CD14-positive monocyte (primary cell): Measurements from ENCODE around the gene VTI1A. TPM values are rescaled to one million over a fixed set of nuclear protein-coding genes. Genes with fewer than 3 reads are reported as not detected.

Source experiments
- DNase-seq, 3 donors: peaks; one replicate each; pipeline ENCODE4 v3.0.0-alpha.2; 2011 to 2022
- H2AFZ ChIP-seq: 2 replicates; pipeline ENCODE4 v1.6.0; 2012; ENCODE audit warnings: mild to moderate bottlenecking, low read depth, low read length, inconsistent platforms; ENCODE audit not compliant: insufficient read depth, poor library complexity, severe bottlenecking
- H3K27ac ChIP-seq, 2 donors: 1 replicate in 1 of 2; 2 replicates in 1 of 2; pipeline ENCODE4 v1.5.1; 2012 to 2013; ENCODE audit warnings: low read length in 2 of 2, control low read depth in 1 of 2, inconsistent platforms in 1 of 2, low read depth in 1 of 2, mild to moderate bottlenecking in 1 of 2
- H3K27me3 ChIP-seq, 2 donors: one replicate each; pipeline versions ENCODE4 v1.6.0 to v1.6.1; 2011 to 2013; ENCODE audit warnings: low read length in 2 of 2; ENCODE audit not compliant: control insufficient read depth in 2 of 2, insufficient read depth in 2 of 2
- H3K36me3 ChIP-seq, 2 donors: replicated peaks in 1 of 2; 1 replicate in 1 of 2; 2 replicates in 1 of 2; pipeline versions ENCODE4 v1.5.1 to v1.6.1; 2012 to 2013; ENCODE audit warnings: low read length in 2 of 2, control low read depth in 1 of 2, inconsistent platforms in 1 of 2, mild to moderate bottlenecking in 1 of 2; ENCODE audit not compliant: insufficient read depth in 2 of 2, control insufficient read depth in 1 of 2
- H3K4me1 ChIP-seq, 2 donors: 1 replicate in 1 of 2; 2 replicates in 1 of 2; pipeline versions ENCODE4 v1.5.1 to v1.6.1; 2012 to 2013; ENCODE audit warnings: low read length in 2 of 2, control low read depth in 1 of 2, inconsistent platforms in 1 of 2, mild to moderate bottlenecking in 1 of 2, moderate library complexity in 1 of 2; ENCODE audit not compliant: insufficient read depth in 2 of 2, control insufficient read depth in 1 of 2
- H3K4me2 ChIP-seq: replicated peaks from 2 replicates; pipeline ENCODE3; 2012; ENCODE audit warnings: low read length, moderate library complexity, mild to moderate bottlenecking; ENCODE audit not compliant: poor library complexity, severe bottlenecking; ENCODE audit errors: extremely low read depth
- H3K4me3 ChIP-seq, 3 experiments: fragments of 200-600 bp in 1 of 3; sonication (generic) in 1 of 3; replicated peaks in 1 of 3; 1 replicate in 2 of 3; 2 replicates in 1 of 3; pipeline ENCODE4 v1.5.1; 2011 to 2013; ENCODE audit warnings: low read length in 3 of 3, mild to moderate bottlenecking in 3 of 3, control low read depth in 2 of 3, low read depth in 2 of 3, inconsistent platforms in 1 of 3, moderate library complexity in 1 of 3
- H3K79me2 ChIP-seq: 2 replicates; pipeline ENCODE4 v1.6.0; 2012; ENCODE audit warnings: mild to moderate bottlenecking, control low read depth, inconsistent platforms, low read length, moderate library complexity; ENCODE audit not compliant: insufficient read depth
- H3K9ac ChIP-seq: 2 replicates; pipeline ENCODE4 v1.6.0; 2017; ENCODE audit warnings: low read length, mild to moderate bottlenecking; ENCODE audit not compliant: insufficient read depth, poor library complexity, severe bottlenecking
- H3K9me3 ChIP-seq, 2 donors: replicated peaks in 1 of 2; 1 replicate in 1 of 2; 2 replicates in 1 of 2; pipeline versions ENCODE4 v1.5.1 to v1.6.1; 2012 to 2013; ENCODE audit warnings: low read length in 2 of 2, control low read depth in 1 of 2; ENCODE audit not compliant: control insufficient read depth in 1 of 2, insufficient read depth in 1 of 2
- H4K20me1 ChIP-seq: 2 replicates; pipeline ENCODE4 v1.6.0; 2012; ENCODE audit warnings: mild to moderate bottlenecking, low read length, control low read depth, moderate library complexity; ENCODE audit not compliant: insufficient read depth
- H3K27ac Mint-ChIP-seq, 7 donors: one replicate each; pipeline ENCODE4 v1.8.0; 2020; ENCODE audit warnings: mild to moderate bottlenecking in 7 of 7, mixed read lengths in 7 of 7, moderate library complexity in 6 of 7, inconsistent platforms in 2 of 7
- H3K27me3 Mint-ChIP-seq, 3 donors: one replicate each; pipeline ENCODE4 v1.8.0; 2021 to 2022; ENCODE audit warnings: low read depth in 3 of 3, mild to moderate bottlenecking in 3 of 3, mixed read lengths in 3 of 3, moderate library complexity in 3 of 3, inconsistent platforms in 1 of 3
- H3K36me3 Mint-ChIP-seq, 2 donors: one replicate each; pipeline ENCODE4 v1.8.0; 2020; ENCODE audit warnings: mixed read lengths in 2 of 2, inconsistent platforms in 1 of 2, mild to moderate bottlenecking in 1 of 2
- H3K4me1 Mint-ChIP-seq: one replicate; pipeline ENCODE4 v1.8.0; 2020; ENCODE audit warnings: mild to moderate bottlenecking, mixed read lengths
- H3K4me3 Mint-ChIP-seq, 2 donors: one replicate each; pipeline ENCODE4 v1.8.0; 2020; ENCODE audit warnings: mild to moderate bottlenecking in 2 of 2, mixed read lengths in 2 of 2, moderate library complexity in 1 of 2
- H3K9me3 Mint-ChIP-seq, 7 donors: one replicate each; pipeline ENCODE4 v1.8.0; 2020 to 2022; ENCODE audit warnings: mixed read lengths in 7 of 7, mild to moderate bottlenecking in 6 of 7, moderate library complexity in 6 of 7, inconsistent platforms in 2 of 7
- CTCF ChIP-seq: fragments of 200-600 bp; IDR thresholded peaks from one replicate; pipeline ENCODE4 v1.8.0; 2022; ENCODE audit warnings: antibody characterized with exemption, mild to moderate bottlenecking
- WGBS: methylation state at CpG from one replicate; pipeline ENCODE4 v1.1.5; 2013; ENCODE audit warnings: missing lambda C conversion rate; ENCODE audit not compliant: insufficient coverage; 5-methylcytosine and 5-hydroxymethylcytosine counted together
- intact Hi-C, 2 donors: fragments of 100-400 bp; cut with micrococcal nuclease; formaldehyde crosslinking; loops; one replicate each; pipeline versions ENCODE4 v1.15.0 to v1.15.1; 2023
- polyA plus RNA-seq, 3 donors: library from polyadenylated mRNA; depleted of rRNA in 1 of 3; unstranded in 2 of 3; stranded (reverse) in 1 of 3; fragments of 300-500 nt in 2 of 3; fragments of >200 nt in 1 of 3; fragmentation: Illumina TruSeq in 2 of 3; gene quantifications; 1 replicate in 2 of 3; 2 replicates in 1 of 3; pipeline ENCODE4 v1.2.3, GENCODE V29; 2012 to 2021

VTI1A gene
- polyA plus RNA-seq, 3 donors = 23.6 to 25.4 (median 24.1) TPM

GRCh38 chr10:112708461-112708860 is 261.4 kb downstream of the VTI1A start:
- H3K4me3 Mint-ChIP-seq = no peak overlapping the region

GRCh38 chr10:112710528-112710927 is 263.5 kb downstream of the VTI1A start:
- Mint-ChIP-seq H3K27ac (no peak overlapping the region), H3K4me3 (no peak overlapping the region), H3K36me3 (peaks cover 19 to 23% of the 10 kb centered on the region in 2 donors), H3K9me3 (no peaks in the 10 kb centered on the region), H3K4me1 (peaks cover 16% of the 10 kb centered on the region), H3K27me3 (peaks cover 0 to 4% (median 0%) of the 10 kb centered on the region in 3 donors)
- H3K27me3 ChIP-seq = no peaks in the 10 kb centered on the region
- H3K79me2 ChIP-seq = no peaks in the 10 kb centered on the region
- H3K9me3 ChIP-seq = no peaks in the 10 kb centered on the region
- intact Hi-C loops = loop anchor here in 1 of 2 donors (10.0 kb wide), 1 partner anchor 684 kb away; no protein-coding TSS in a partner anchor
- no peak overlapping the region for H3K4me2 ChIP-seq
- H3K4me3 ChIP-seq = no peak overlapping the region
- 100% methylated on average over 2 of the region's 2 CpGs for WGBS
- peaks cover 6 to 14% of the 10 kb centered on the region in 2 donors for H3K4me1 ChIP-seq
- no peak overlapping the region for H3K27ac ChIP-seq
- DNase-seq = no peak
- H3K9ac ChIP-seq = no peak overlapping the region
- no peak for TF ChIP-seq CTCF
- H4K20me1 ChIP-seq = no peaks in the 10 kb centered on the region
- H3K36me3 ChIP-seq = peaks cover 0 to 4% of the 10 kb centered on the region in 2 donors
- H2AFZ ChIP-seq = no peak overlapping the region

More at GRCh38 chr10:112708461-112708860, 261.4 kb downstream of the VTI1A start:
- 100% methylated on average over 3 of the region's 5 CpGs for whole genome bisulfite sequencing
- Mint-ChIP-seq H3K4me1 (peaks cover 2% of the 10 kb centered on the region), H3K36me3 (peaks cover 15% of the 10 kb centered on the region in 2 donors), H3K27ac (no peak overlapping the region), H3K9me3 (no peaks in the 10 kb centered on the region), H3K27me3 (peaks cover 0 to 4% (median 0%) of the 10 kb centered on the region in 3 donors)
- H3K27ac ChIP-seq = no peak overlapping the region
- no peaks in the 10 kb centered on the region for H3K79me2 ChIP-seq
- no peaks in the 10 kb centered on the region for H3K9me3 ChIP-seq
- H3K27me3 ChIP-seq = no peaks in the 10 kb centered on the region
- no peak for TF ChIP-seq CTCF
- H3K4me1 ChIP-seq = no peaks in the 10 kb centered on the region
- no peak overlapping the region for H3K4me3 ChIP-seq
- intact Hi-C loops = no loop called here
- H3K4me2 ChIP-seq = no peak overlapping the region
- no peak for DNase-seq
- no peak overlapping the region for H2AFZ ChIP-seq
- H4K20me1 ChIP-seq = no peaks in the 10 kb centered on the region
- H3K9ac ChIP-seq = no peak overlapping the region
- no peaks in the 10 kb centered on the region for H3K36me3 ChIP-seq
